SH-SY5Y (cell line): ENCODE measurements around the gene OGFOD2.

ENCODE experiments used
- GATA2 ChIP-seq: IDR thresholded peaks from 2 replicates; pipeline ENCODE4 v1.6.1; 2011; ENCODE audit warnings: mild to moderate bottlenecking, low read depth, low read length
- GATA3 ChIP-seq: IDR thresholded peaks from 2 replicates; pipeline ENCODE4 v1.6.1; 2011; ENCODE audit warnings: low read depth, mild to moderate bottlenecking, low read length, moderate library complexity

Gene OGFOD2

GRCh38 chr12:122978507-122978955 is 3.5 kb downstream of the OGFOD2 start:
- TF ChIP-seq GATA3 (no peak), GATA2 (no peak)

GRCh38 chr12:122979001-122979907 is 4.2 kb downstream of the OGFOD2 start:
- no peak for TF ChIP-seq GATA2
- TF ChIP-seq GATA3, result no peak

- TF ChIP-seq GATA3 (no peak), GATA2 (no peak)
Observed at GRCh38 chr12:122979908-122980182, 4.8 kb downstream of the OGFOD2 start.

- TF ChIP-seq GATA2, result no peak
Observed at GRCh38 chr12:122980183-122981035, 5.4 kb downstream of the OGFOD2 start, which contains the start of gene ARL6IP4. Gene ARL6IP4 (plus strand): TSS chr12:122980681. CDS start chr12:122981140, 459 bp downstream.

- TF ChIP-seq GATA3, result no peak
- no peak for TF ChIP-seq GATA2
Observed at GRCh38 chr12:122981036-122981471, 6.0 kb downstream of the OGFOD2 start.

- no peak for TF ChIP-seq GATA2
- TF ChIP-seq GATA3, result no peak
Observed at GRCh38 chr12:122981587-122982476, 6.8 kb downstream of the OGFOD2 start.

- TF ChIP-seq GATA2, result no peak
- no peak for TF ChIP-seq GATA3
Observed at GRCh38 chr12:122982477-122982815, 7.4 kb downstream of the OGFOD2 start.

GRCh38 chr12:122982963-122983788 is 8.1 kb downstream of the OGFOD2 start:
- TF ChIP-seq GATA2 (no peak), GATA3 (no peak)

GRCh38 chr12:122983789-122984515 is 8.9 kb downstream of the OGFOD2 start:
- TF ChIP-seq GATA2 (no peak), GATA3 (no peak)

- TF ChIP-seq GATA2 (no peak), GATA3 (no peak)
Observed at GRCh38 chr12:122984612-122985337, 9.7 kb downstream of the OGFOD2 start.

GRCh38 chr12:122985338-122986257 is 10.6 kb downstream of the OGFOD2 start:
- TF ChIP-seq GATA3, result no peak
- no peak for TF ChIP-seq GATA2
